OCI-LY7 (cell line): ENCODE results near the gene CRYBB1. TPM values are rescaled to one million over a fixed set of nuclear protein-coding genes. Genes with fewer than 3 reads are reported as not detected.

ENCODE experiments used
- Bru-seq: library from RNA; stranded (reverse); fragments of 400-500 nt; gene quantifications from one replicate; lab custom pipeline; 2021; lab: Mats Ljungman, UMichigan
- BruChase-seq, 2 experiments: library from RNA; stranded (reverse); fragments of 400-500 nt; gene quantifications; one replicate each; lab custom pipeline; 2021; lab: Mats Ljungman, UMichigan
- BruUV-seq: library from RNA; stranded (reverse); fragments of 400-500 nt; replicated peaks from 2 replicates; lab custom pipeline; 2021; lab: Mats Ljungman, UMichigan
- CTCF ChIA-PET: fragments of 300-600 bp; sonication (Branson Sonifier 250); formaldehyde crosslinking; loops from one replicate; lab custom pipeline; 2022; ENCODE audit warnings: antibody characterized with exemption; ENCODE audit not compliant: unreplicated experiment; lab: Charles Lee
- POLR2A ChIA-PET: fragments of 300-600 bp; sonication (Branson Sonifier 250); formaldehyde crosslinking; loops from one replicate; lab custom pipeline; 2022; ENCODE audit warnings: antibody characterized with exemption; lab: Charles Lee
- DNase-seq: peaks from one replicate; pipeline ENCODE4 v3.0.0-alpha.2; 2015; ENCODE audit warnings: low spot score
- H2AFZ ChIP-seq: fragments of 200-600 bp; sonication (generic), shearing (Covaris generic); 2 replicates; pipeline ENCODE4 v1.6.1; 2014; ENCODE audit warnings: mild to moderate bottlenecking, antibody characterized with exemption, low read length, moderate library complexity
- H3K27ac ChIP-seq: fragments of 200-600 bp; sonication (generic); 2 replicates; pipeline ENCODE4 v1.5.1; 2014; ENCODE audit warnings: mixed run types, low read depth, mild to moderate bottlenecking, moderate library complexity, low read length, inconsistent platforms; ENCODE audit not compliant: poor library complexity, severe bottlenecking
- H3K36me3 ChIP-seq: fragments of 200-600 bp; sonication (generic); 2 replicates; pipeline ENCODE4 v1.6.1; 2014; ENCODE audit warnings: mild to moderate bottlenecking, antibody characterized with exemption, low read length, moderate library complexity, mixed read lengths; ENCODE audit not compliant: insufficient read depth
- H3K4me1 ChIP-seq: fragments of 200-600 bp; sonication (generic); 2 replicates; pipeline ENCODE4 v1.5.1; 2014; ENCODE audit warnings: mild to moderate bottlenecking, low read length; ENCODE audit not compliant: insufficient read depth, poor library complexity, severe bottlenecking
- H3K4me2 ChIP-seq: fragments of 200-600 bp; sonication (generic); 2 replicates; pipeline ENCODE4 v1.6.1; 2014; ENCODE audit warnings: mild to moderate bottlenecking, low read length
- H3K4me3 ChIP-seq: fragments of 200-600 bp; sonication (generic); 2 replicates; pipeline ENCODE4 v1.5.1; 2014; ENCODE audit warnings: mild to moderate bottlenecking, low read depth, low read length; ENCODE audit not compliant: poor library complexity, severe bottlenecking
- H3K79me2 ChIP-seq: fragments of 200-600 bp; sonication (generic); 2 replicates; pipeline ENCODE4 v1.6.1; 2016; ENCODE audit warnings: low read depth, mild to moderate bottlenecking, low read length, moderate library complexity, mixed read lengths; ENCODE audit not compliant: insufficient read depth
- H3K9me2 ChIP-seq: fragments of 200-600 bp; sonication (generic); 2 replicates; pipeline ENCODE4 v1.6.1; 2016; ENCODE audit warnings: mild to moderate bottlenecking, low read length, mixed read lengths; ENCODE audit not compliant: insufficient read depth
- H3K9me3 ChIP-seq: fragments of 200-600 bp; sonication (generic); 2 replicates; pipeline ENCODE4 v1.6.1; 2014; ENCODE audit warnings: mild to moderate bottlenecking, mixed run types, low read length, mixed read lengths
- H4K20me1 ChIP-seq: fragments of 200-600 bp; sonication (generic); 2 replicates; pipeline ENCODE4 v1.6.1; 2014; ENCODE audit warnings: mild to moderate bottlenecking, antibody characterized with exemption, low read length, moderate library complexity, mixed read lengths; ENCODE audit not compliant: insufficient read depth
- CTCF ChIP-seq: fragments of 200-600 bp; sonication (generic); conservative IDR thresholded peaks from 2 replicates; pipeline ENCODE4 v1.5.1; 2014; ENCODE audit warnings: mild to moderate bottlenecking, antibody characterized with exemption, low read length, moderate library complexity, mixed read lengths
- EZH2phosphoT487 ChIP-seq: fragments of 200-600 bp; sonication (generic); IDR thresholded peaks from 2 replicates; pipeline ENCODE4 v1.6.1; 2018; ENCODE audit warnings: low read depth, borderline replicate concordance, mild to moderate bottlenecking, mixed run types, antibody characterized with exemption, low read length, moderate library complexity, mixed read lengths
- intact Hi-C: fragments of 100-400 bp; cut with micrococcal nuclease; formaldehyde crosslinking; loops from one replicate; pipeline ENCODE4 v1.10.0; 2022; ENCODE audit not compliant: unreplicated experiment
- long read RNA-seq: library from polyadenylated mRNA; stranded (forward); transcript quantifications from one replicate; pipeline ENCODE4 v2.0.0, GENCODE V29; 2022
- total RNA-seq, 2 experiments: library from RNA; depleted of rRNA in 1 of 2; stranded (reverse); fragments of >200 nt in 1 of 2; shearing (Covaris generic) in 1 of 2; gene quantifications; 2 replicates each; pipeline ENCODE4 v1.2.3, GENCODE V29; 2014 to 2022

Gene CRYBB1
- total RNA-seq (2014; rRNA removed; shearing (Covaris generic)) (0.21 and 0.35 TPM in 2 replicates), total RNA-seq (2022) (0.61 TPM in 1 of 2 replicates, not detected in the other), Bru-seq, nascent RNA (percentile 6 among the genes with signal in this experiment), BruChase-seq, experiment 1, labeled RNA remaining after a 6-hour chase (not detected), BruChase-seq, experiment 2, labeled RNA remaining after a 2-hour chase (not detected)
- long read RNA-seq: 0 reads

GRCh38 chr22:26617271-26618199, at the start of gene CRYBB1:
Gene CRYBB1, minus strand, starts transcription at chr22:26618027. Its CDS starts 1,708 bp downstream, at chr22:26616319.
- Histone ChIP-seq H3K9me3 (no peaks in the 10 kb centered on the region), H3K4me2 (peak within 1 kb of the TSS; percentile 55), H3K79me2 (no peaks in the 10 kb centered on the region), H4K20me1 (no peaks in the 10 kb centered on the region), H2AFZ (peak within 1 kb of the TSS; percentile 21; the same call in 1 of the 2 replicates), H3K36me3 (no peaks in the 10 kb centered on the region), H3K9me2 (no peaks in the 10 kb centered on the region), H3K27ac (peak within 1 kb of the TSS; percentile 10), H3K4me3 (no peak within 1 kb of the TSS), H3K4me1 (peaks cover 42% of the 10 kb centered on the region)
- TF ChIP-seq CTCF: no peak
- no peak for TF ChIP-seq EZH2phosphoT487
- BruUV-seq: no TSS peak
- POLR2A ChIA-PET: interaction anchor here (1.0 to 1.2 kb wide), 3 partner anchors 10 to 53 kb away, joined by 3 to 4 read pairs (median 4); no protein-coding TSS in a partner anchor
- intact Hi-C loops: no loop called here
- CTCF ChIA-PET: no interaction called here
- DNase-seq: peak; percentile 56

DNA sequence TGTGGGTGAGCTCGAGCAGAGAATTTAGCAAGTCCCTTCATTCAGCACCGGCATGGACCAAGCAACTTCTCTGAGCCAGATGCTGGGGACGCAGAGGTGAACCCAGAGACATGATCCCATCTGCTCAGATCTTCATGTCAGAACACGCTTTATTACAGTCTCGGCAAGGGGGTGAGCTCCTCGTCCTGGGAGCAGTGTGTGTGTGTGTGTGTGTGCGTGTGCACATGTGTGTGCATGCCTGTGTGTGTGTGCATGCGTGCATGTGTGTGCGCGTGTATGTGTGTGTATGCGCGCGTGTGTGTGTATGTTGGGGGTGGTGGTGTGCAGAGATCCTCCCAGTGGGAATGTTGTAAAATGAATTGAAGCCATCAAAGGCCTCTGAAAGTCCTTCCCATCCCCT, 49.3 kb upstream of the CRYBB1 start:
- ChIA-PET CTCF (interaction anchor here (0.6 to 0.9 kb wide), 2 partner anchors 8 to 171 kb away, joined by 3 read pairs; no protein-coding TSS in a partner anchor), POLR2A (interaction anchor here (1.0 kb wide), 1 partner anchor 184 kb away, joined by 3 read pairs; no protein-coding TSS in a partner anchor)
- no peaks in the 10 kb centered on the region for H3K36me3 ChIP-seq
- H3K9me3 ChIP-seq: no peaks in the 10 kb centered on the region
- no peaks in the 10 kb centered on the region; the same call in 1 of the 2 replicates for H3K79me2 ChIP-seq
- H3K9me2 ChIP-seq: no peaks in the 10 kb centered on the region
- H3K27ac ChIP-seq: no peak overlapping the region
- no peak overlapping the region for H3K4me2 ChIP-seq
- no peak for DNase-seq
- peaks cover 95% of the 10 kb centered on the region for H3K4me1 ChIP-seq
- intact Hi-C loops: no loop called here
- TF ChIP-seq EZH2phosphoT487 (no peak), CTCF (no peak)
- H2AFZ ChIP-seq: no peak overlapping the region
- no peak overlapping the region for H3K4me3 ChIP-seq
- no TSS peak for BruUV-seq
- H4K20me1 ChIP-seq: no peaks in the 10 kb centered on the region
